HCT116 (cell line): ENCODE measurements around the gene A2ML1. TPM values are rescaled to one million over a fixed set of nuclear protein-coding genes. Genes with fewer than 3 reads are reported as not detected.

Experiments
- ATAC-seq: fragments of 200-7000 bp; cut with Tn5 transposase; 2 replicates; pipeline ENCODE4 v1.9.1; 2020; ENCODE audit warnings: mild to moderate bottlenecking, moderate library complexity
- BruUV-seq: library from RNA; stranded (reverse); fragments of 400-500 nt; replicated peaks from 2 replicates; lab custom pipeline; 2021; lab: Mats Ljungman, UMichigan
- CTCF ChIA-PET: fragments of 300-600 bp; sonication (Branson Sonifier 250); formaldehyde crosslinking; loops from one replicate; lab custom pipeline; 2021; ENCODE audit warnings: antibody characterized with exemption; lab: Charles Lee
- POLR2A ChIA-PET: fragments of 300-600, 350-600 bp; sonication (Branson Sonifier 250); formaldehyde crosslinking; loops from one replicate; lab custom pipeline; 2021; ENCODE audit warnings: antibody characterized with exemption; lab: Charles Lee
- RAD21 ChIA-PET, 2 experiments: fragments of 300-600 bp; sonication (Branson Sonifier 250); formaldehyde crosslinking; loops; one replicate each; lab custom pipeline; 2023; ENCODE audit warnings: low total read pairs in 2 of 2; ENCODE audit not compliant: uncharacterized antibody in 2 of 2, unreplicated experiment in 2 of 2, low non-redundant PET in 1 of 2; lab: Charles Lee
- DNase-seq: peaks from one replicate; pipeline ENCODE4 v3.0.0-alpha.2; 2010; ENCODE audit warnings: low read depth, low spot score
- H2AFZ ChIP-seq: fragments of 200-600 bp; shearing (Covaris generic), sonication (generic); 2 replicates; pipeline ENCODE4 v1.6.1; 2017; ENCODE audit warnings: low read depth, mixed run types, mixed read lengths, antibody characterized with exemption, low read length; ENCODE audit not compliant: poor library complexity, severe bottlenecking
- H3K27ac ChIP-seq: 2 replicates; pipeline ENCODE4 v1.5.1; 2012; ENCODE audit warnings: low read depth, low read length
- H3K27me3 ChIP-seq: fragments of 200-600 bp; sonication (generic); 2 replicates; pipeline ENCODE4 v1.6.1; 2016; ENCODE audit warnings: mixed run types, low read length, mixed read lengths; ENCODE audit not compliant: insufficient read depth
- H3K36me3 ChIP-seq, 2 experiments: fragments of 200-500 bp in 1 of 2; fragments of 200-600 bp in 1 of 2; sonication (Bioruptor generic) in 1 of 2; sonication (generic) in 1 of 2; 2 replicates each; pipeline versions ENCODE4 v1.5.1 to v1.6.1; 2014 to 2016; ENCODE audit warnings: low read length in 2 of 2, inconsistent platforms in 1 of 2, mixed read lengths in 1 of 2, mixed run types in 1 of 2; ENCODE audit not compliant: insufficient read depth in 2 of 2, control insufficient read depth in 1 of 2
- H3K4me1 ChIP-seq, 2 experiments: fragments of 200-600 bp in 1 of 2; sonication (generic) in 1 of 2; 2 replicates each; pipeline versions ENCODE4 v1.5.1 to v1.6.1; 2012 to 2017; ENCODE audit warnings: low read length in 2 of 2, inconsistent platforms in 1 of 2, mild to moderate bottlenecking in 1 of 2, mixed read lengths in 1 of 2, mixed run types in 1 of 2, moderate library complexity in 1 of 2; ENCODE audit not compliant: insufficient read depth in 2 of 2, control insufficient read depth in 1 of 2
- H3K4me2 ChIP-seq: fragments of 200-600 bp; sonication (generic); 2 replicates; pipeline ENCODE4 v1.6.1; 2017; ENCODE audit warnings: mixed run types, low read length, mixed read lengths
- H3K4me3 ChIP-seq, 2 experiments: fragments of 200-600 bp in 1 of 2; sonication (generic) in 1 of 2; replicated peaks in 1 of 2; 2 replicates each; pipeline ENCODE4 v1.5.1; 2011 to 2016; ENCODE audit warnings: low read length in 2 of 2, control low read depth in 1 of 2, low read depth in 1 of 2, mild to moderate bottlenecking in 1 of 2, mixed read lengths in 1 of 2, mixed run types in 1 of 2
- H3K79me2 ChIP-seq: fragments of 200-600 bp; sonication (generic); 2 replicates; pipeline ENCODE4 v1.6.1; 2017; ENCODE audit warnings: mild to moderate bottlenecking, mixed run types, low read length, moderate library complexity, mixed read lengths; ENCODE audit not compliant: insufficient read depth
- H3K9ac ChIP-seq: fragments of 200-600 bp; sonication (generic); 2 replicates; pipeline ENCODE4 v1.6.1; 2016; ENCODE audit warnings: low read length, mixed read lengths
- H3K9me2 ChIP-seq: fragments of 200-600 bp; sonication (generic), shearing (Covaris generic); 2 replicates; pipeline ENCODE4 v1.6.1; 2017; ENCODE audit warnings: mixed run types, mild to moderate bottlenecking, moderate library complexity; ENCODE audit not compliant: insufficient read depth
- H3K9me3 ChIP-seq, 2 experiments: fragments of 200-500 bp in 1 of 2; fragments of 200-600 bp in 1 of 2; sonication (Bioruptor generic) in 1 of 2; sonication (generic) in 1 of 2; 2 replicates each; pipeline ENCODE4 v1.6.1; 2014 to 2017; ENCODE audit warnings: low read length in 2 of 2, mixed read lengths in 2 of 2, inconsistent platforms in 1 of 2, low read depth in 1 of 2, mild to moderate bottlenecking in 1 of 2, mixed run types in 1 of 2, moderate library complexity in 1 of 2; ENCODE audit not compliant: control insufficient read depth in 1 of 2, insufficient read depth in 1 of 2
- H4K20me1 ChIP-seq: fragments of 200-600 bp; sonication (generic), shearing (Covaris generic); 2 replicates; pipeline ENCODE4 v1.6.1; 2017; ENCODE audit warnings: mixed run types, mild to moderate bottlenecking, moderate library complexity; ENCODE audit not compliant: insufficient read depth
- ATF3 ChIP-seq: IDR thresholded peaks from 2 replicates; pipeline ENCODE4 v1.6.1; 2012
- CEBPB ChIP-seq: IDR thresholded peaks from 2 replicates; pipeline ENCODE4 v1.6.1; 2012; ENCODE audit warnings: low read depth
- CTCF ChIP-seq, 3 experiments: fragments of 200-600 bp in 1 of 3; sonication (generic) in 1 of 3; IDR thresholded peaks in 2 of 3; conservative IDR thresholded peaks in 1 of 3; 2 replicates each; pipeline ENCODE4 v1.5.1; 2012 to 2017; ENCODE audit warnings: low read depth in 2 of 3, low read length in 2 of 3, antibody characterized with exemption in 1 of 3, borderline replicate concordance in 1 of 3, control low read depth in 1 of 3, mild to moderate bottlenecking in 1 of 3, mixed read lengths in 1 of 3, mixed run types in 1 of 3, moderate library complexity in 1 of 3; ENCODE audit not compliant: insufficient read depth in 1 of 3
- EGR1 ChIP-seq: IDR thresholded peaks from 2 replicates; pipeline ENCODE4 v1.6.1; 2012; ENCODE audit warnings: low read depth
- EZH2 ChIP-seq: fragments of 200-600 bp; sonication (generic); IDR thresholded peaks from 2 replicates; pipeline ENCODE4 v1.6.1; 2017; ENCODE audit warnings: antibody characterized with exemption, mixed run types
- EZH2phosphoT487 ChIP-seq: fragments of 200-600 bp; IDR thresholded peaks from 2 replicates; pipeline ENCODE4 v1.6.1; 2018; ENCODE audit warnings: antibody characterized with exemption, borderline replicate concordance
- MAX ChIP-seq: IDR thresholded peaks from 2 replicates; pipeline ENCODE4 v1.6.1; 2012
- RAD21 ChIP-seq: IDR thresholded peaks from 2 replicates; pipeline ENCODE4 v1.6.1; 2012; ENCODE audit warnings: low read depth, mild to moderate bottlenecking
- REST ChIP-seq: IDR thresholded peaks from 2 replicates; pipeline ENCODE4 v1.6.1; 2012; ENCODE audit warnings: low read depth
- SP1 ChIP-seq: IDR thresholded peaks from 2 replicates; pipeline ENCODE4 v1.6.1; 2012; ENCODE audit warnings: low read depth
- SRF ChIP-seq: IDR thresholded peaks from 2 replicates; pipeline ENCODE4 v1.6.1; 2012; ENCODE audit warnings: low read depth
- TCF7L2 ChIP-seq: IDR thresholded peaks from 2 replicates; pipeline ENCODE4 v1.7.0; 2011; ENCODE audit warnings: borderline replicate concordance, inconsistent platforms; ENCODE audit not compliant: insufficient read depth, insufficient read length; ENCODE audit errors: extremely low read depth
- YY1 ChIP-seq: IDR thresholded peaks from 2 replicates; pipeline ENCODE4 v1.6.1; 2011; ENCODE audit warnings: low read length, low read depth, moderate library complexity, mild to moderate bottlenecking; ENCODE audit not compliant: insufficient replicate concordance; ENCODE audit errors: extremely low read depth
- ZFX ChIP-seq: fragments of 450-650 bp; IDR thresholded peaks from 2 replicates; pipeline ENCODE4 v1.6.1; 2017
- ZNF274 ChIP-seq: fragments of 200-500 bp; sonication (Bioruptor generic); IDR thresholded peaks from 2 replicates; pipeline ENCODE4 v1.6.1; 2014; ENCODE audit warnings: mild to moderate bottlenecking, low read depth, low read length, inconsistent platforms
- intact Hi-C: fragments of 100-400 bp; cut with micrococcal nuclease; formaldehyde crosslinking; loops from 2 replicates; pipeline ENCODE4 v1.10.0; 2022
- total RNA-seq: library from RNA; stranded (reverse); gene quantifications from one replicate; pipeline ENCODE4 v1.2.1, GENCODE V29; 2021; ENCODE audit not compliant: unreplicated experiment

A2ML1 gene
- total RNA-seq, 1 experiment from 2014 or later: not detected

GRCh38 chr12:8905546-8905945 lies 83.1 kb downstream of the A2ML1 start:
- POLR2A ChIA-PET: no interaction called here
- intact Hi-C loops: no loop called here
- Histone ChIP-seq H3K9ac (no peak overlapping the region), H3K4me2 (no peak overlapping the region), H2AFZ (no peak overlapping the region), H3K9me2 (no peaks in the 10 kb centered on the region)
- no peak for DNase-seq
- RAD21 ChIA-PET: no interaction called here
- no peak for TF ChIP-seq EZH2phosphoT487
- no peak for TF ChIP-seq EGR1
- TF ChIP-seq SP1: no peak
- no peak for TF ChIP-seq ATF3
- TF ChIP-seq SRF: no peak
- TF ChIP-seq EZH2: no peak
- TF ChIP-seq CEBPB: no peak
- no peak for TF ChIP-seq ZFX
- no peak for TF ChIP-seq REST
- TF ChIP-seq MAX: no peak
- no peak for TF ChIP-seq TCF7L2
- TF ChIP-seq YY1: no peak
- TF ChIP-seq CTCF (IDR thresholded peaks at IDR 0.05 in 2 of 3, conservative IDR thresholded peaks at IDR 0.05 in 1 of 3; ENCODE audit: borderline replicate concordance in 1 of 3, insufficient read depth in 1 of 3, low read depth in 2 of 3, low read length in 2 of 3): no peak
- no peak for TF ChIP-seq ZNF274
- TF ChIP-seq RAD21: no peak
- TF ChIP-seq, all 23 proteins: peak for 0
- Histone ChIP-seq H3K4me1 (no peaks in the 10 kb centered on the region), H3K27ac (no peak overlapping the region), H3K9me3 (no peaks in the 10 kb centered on the region), H4K20me1 (no peaks in the 10 kb centered on the region), H3K36me3 (no peaks in the 10 kb centered on the region), H3K4me3 (no peak overlapping the region), H3K79me2 (no peaks in the 10 kb centered on the region), H3K27me3 (no peaks in the 10 kb centered on the region)
- CTCF ChIA-PET: no interaction called here
- ATAC-seq: no peak
- BruUV-seq: no TSS peak
